WI38 (cell line): ENCODE results near the gene CHIC2.

ENCODE experiments used
- H3K4me3 ChIP-seq: 2 replicates; pipeline ENCODE4 v1.5.1; 2011; ENCODE audit warnings: low read depth, mild to moderate bottlenecking, control low read depth, low read length
- TF ChIP-seq, protein P1 (sequence below): IDR thresholded peaks from 2 replicates; pipeline ENCODE4 v1.5.1; 2012; ENCODE audit warnings: low read depth, mild to moderate bottlenecking, control low read depth, low read length

CHIC2 gene

GRCh38 chr4:54001668-54002365 lies 62.6 kb downstream of the CHIC2 start:
- no peak overlapping the region for H3K4me3 ChIP-seq
- TF ChIP-seq, protein P1, sequence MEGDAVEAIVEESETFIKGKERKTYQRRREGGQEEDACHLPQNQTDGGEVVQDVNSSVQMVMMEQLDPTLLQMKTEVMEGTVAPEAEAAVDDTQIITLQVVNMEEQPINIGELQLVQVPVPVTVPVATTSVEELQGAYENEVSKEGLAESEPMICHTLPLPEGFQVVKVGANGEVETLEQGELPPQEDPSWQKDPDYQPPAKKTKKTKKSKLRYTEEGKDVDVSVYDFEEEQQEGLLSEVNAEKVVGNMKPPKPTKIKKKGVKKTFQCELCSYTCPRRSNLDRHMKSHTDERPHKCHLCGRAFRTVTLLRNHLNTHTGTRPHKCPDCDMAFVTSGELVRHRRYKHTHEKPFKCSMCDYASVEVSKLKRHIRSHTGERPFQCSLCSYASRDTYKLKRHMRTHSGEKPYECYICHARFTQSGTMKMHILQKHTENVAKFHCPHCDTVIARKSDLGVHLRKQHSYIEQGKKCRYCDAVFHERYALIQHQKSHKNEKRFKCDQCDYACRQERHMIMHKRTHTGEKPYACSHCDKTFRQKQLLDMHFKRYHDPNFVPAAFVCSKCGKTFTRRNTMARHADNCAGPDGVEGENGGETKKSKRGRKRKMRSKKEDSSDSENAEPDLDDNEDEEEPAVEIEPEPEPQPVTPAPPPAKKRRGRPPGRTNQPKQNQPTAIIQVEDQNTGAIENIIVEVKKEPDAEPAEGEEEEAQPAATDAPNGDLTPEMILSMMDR = no peak

DNA sequence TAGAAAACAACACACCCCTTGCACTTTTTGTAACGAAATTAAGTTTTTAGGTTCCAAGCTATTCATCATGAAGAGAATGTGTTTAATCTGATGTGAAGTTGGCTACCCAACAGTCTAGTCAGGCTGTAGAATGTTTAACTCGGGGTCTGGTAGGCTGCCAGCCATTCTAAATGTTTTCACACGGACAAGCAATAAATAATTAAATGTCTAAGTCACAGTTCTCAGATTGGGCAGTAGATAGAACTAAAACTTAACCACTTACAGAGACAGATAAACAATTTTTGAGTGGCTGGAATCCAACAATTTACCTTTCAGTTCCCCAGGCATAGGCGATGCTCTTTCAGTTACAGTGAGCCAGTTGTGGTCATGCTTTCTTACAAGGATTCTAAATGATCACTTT lies 66.5 kb downstream of the CHIC2 start:
- TF ChIP-seq, protein P1 = no peak
- no peak overlapping the region for H3K4me3 ChIP-seq

GRCh38 chr4:53994382-53995102 lies 69.9 kb downstream of the CHIC2 start:
- TF ChIP-seq, protein P1 = no peak
- no peak overlapping the region for H3K4me3 ChIP-seq

DNA sequence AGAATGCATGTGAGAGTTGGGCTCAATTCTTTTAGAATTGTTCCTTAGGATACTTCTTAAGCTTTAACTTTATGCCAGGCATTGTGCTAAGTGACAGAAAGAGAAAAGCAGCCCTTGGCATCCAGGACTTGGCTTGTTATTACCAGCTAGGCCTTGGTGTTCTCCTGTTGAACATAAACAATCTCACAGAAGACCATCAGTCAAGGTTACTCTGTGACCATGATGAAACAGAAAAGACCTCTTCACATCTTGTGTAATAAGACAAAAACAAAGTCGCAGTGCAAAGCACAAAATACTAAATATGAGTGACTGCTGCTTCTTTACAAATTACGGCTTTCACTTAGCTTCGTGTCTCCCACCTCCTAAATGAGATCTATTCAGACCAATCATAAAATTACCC lies 71.6 kb downstream of the CHIC2 start:
- no peak overlapping the region for H3K4me3 ChIP-seq
- TF ChIP-seq, protein P1 = no peak

- TF ChIP-seq, protein P1 = no peak
- no peak overlapping the region for H3K4me3 ChIP-seq
These were observed 72.6 kb downstream of the CHIC2 start for GRCh38 chr4:53991821-53992220.

DNA sequence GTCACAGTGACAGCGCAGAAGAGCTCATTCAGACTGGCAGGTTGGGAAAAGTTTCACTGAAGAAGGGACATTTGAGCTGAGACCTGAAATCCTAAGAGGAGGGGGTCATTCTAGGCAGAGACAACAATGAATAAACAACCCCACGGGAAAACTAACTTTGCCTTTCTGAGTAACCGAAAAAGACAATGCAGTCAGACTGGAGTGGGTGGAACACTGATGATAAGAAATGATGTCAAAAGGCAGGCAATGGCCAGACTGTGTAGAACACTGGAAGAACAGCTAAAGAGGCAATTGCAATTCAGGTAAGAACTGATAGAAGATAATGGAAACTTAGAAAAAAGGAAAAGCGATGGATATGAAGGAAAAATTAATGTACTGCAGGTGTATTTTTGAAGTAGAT lies 73.8 kb downstream of the CHIC2 start:
- H3K4me3 ChIP-seq = no peak overlapping the region
- TF ChIP-seq, protein P1 = no peak

DNA sequence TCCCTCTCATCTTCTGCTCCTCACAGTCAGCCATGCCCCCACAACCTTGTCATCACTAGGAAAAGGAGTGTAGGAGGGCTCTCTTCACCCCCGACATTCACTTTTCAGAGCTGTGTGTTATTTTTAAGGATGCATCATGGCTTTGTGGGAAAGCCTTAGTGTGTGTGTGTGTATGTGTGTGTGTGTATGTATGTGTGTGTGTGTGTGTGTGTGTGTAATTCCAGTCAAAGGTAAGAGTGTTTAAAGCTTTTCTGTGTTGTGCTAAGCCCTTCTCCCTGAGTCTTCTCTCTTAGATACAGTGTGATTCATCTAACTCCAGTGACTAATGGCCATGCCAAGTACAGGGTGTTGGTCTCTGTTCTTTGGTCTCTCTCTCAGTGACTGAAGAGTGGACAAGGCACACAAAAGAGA lies 76.6 kb downstream of the CHIC2 start:
- H3K4me3 ChIP-seq = no peak overlapping the region
- TF ChIP-seq, protein P1 = no peak
